KOPT-K1 (cell line): ENCODE measurements around the gene CACNA1A.
A peak's percentile ranks its signal among the peaks of the same experiment; 100 is the strongest.

Experiments
- H3K27ac ChIP-seq: fragments of 200-600 bp; sonication (generic); 2 replicates; pipeline ENCODE4 v1.5.1; 2016; ENCODE audit warnings: antibody characterized with exemption, mild to moderate bottlenecking, low read depth, low read length; ENCODE audit not compliant: poor library complexity, severe bottlenecking
- H3K36me3 ChIP-seq: fragments of 200-600 bp; sonication (generic); 2 replicates; pipeline ENCODE4 v1.5.1; 2017; ENCODE audit warnings: antibody characterized with exemption, mild to moderate bottlenecking, low read length, moderate library complexity; ENCODE audit not compliant: insufficient read depth
- H3K9me3 ChIP-seq: fragments of 200-600 bp; sonication (generic); 2 replicates; pipeline ENCODE4 v1.5.1; 2017; ENCODE audit warnings: antibody characterized with exemption, low read length, mild to moderate bottlenecking; ENCODE audit not compliant: insufficient read depth, poor library complexity, severe bottlenecking

Gene CACNA1A

GRCh38 chr19:13244920-13245319, 261.4 kb downstream of the CACNA1A start:
- Histone ChIP-seq H3K36me3 (no peaks in the 10 kb centered on the region), H3K27ac (no peak overlapping the region), H3K9me3 (no peaks in the 10 kb centered on the region)

GRCh38 chr19:13241231-13242104, 264.8 kb downstream of the CACNA1A start:
- Histone ChIP-seq H3K27ac (peak overlapping the region; percentile 54), H3K36me3 (no peaks in the 10 kb centered on the region), H3K9me3 (no peaks in the 10 kb centered on the region)

GRCh38 chr19:13240312-13241022, 265.8 kb downstream of the CACNA1A start:
- Histone ChIP-seq H3K27ac (peak overlapping the region; percentile 54), H3K9me3 (no peaks in the 10 kb centered on the region), H3K36me3 (no peaks in the 10 kb centered on the region)

- Histone ChIP-seq H3K27ac (no peak overlapping the region), H3K36me3 (no peaks in the 10 kb centered on the region), H3K9me3 (no peaks in the 10 kb centered on the region)
Observed at GRCh38 chr19:13238891-13239534, 267.3 kb downstream of the CACNA1A start.

- H3K36me3 ChIP-seq: no peaks in the 10 kb centered on the region
- no peak overlapping the region for H3K27ac ChIP-seq
- no peaks in the 10 kb centered on the region for H3K9me3 ChIP-seq
Observed at GRCh38 chr19:13234518-13234917, 271.8 kb downstream of the CACNA1A start.

GRCh38 chr19:13231663-13232062, 274.6 kb downstream of the CACNA1A start:
- Histone ChIP-seq H3K36me3 (no peaks in the 10 kb centered on the region), H3K27ac (no peak overlapping the region), H3K9me3 (no peaks in the 10 kb centered on the region)

- no peaks in the 10 kb centered on the region for H3K36me3 ChIP-seq
- no peaks in the 10 kb centered on the region for H3K9me3 ChIP-seq
- no peak overlapping the region for H3K27ac ChIP-seq
Observed at GRCh38 chr19:13229246-13229645, 277.0 kb downstream of the CACNA1A start.

GRCh38 chr19:13228561-13228960, 277.7 kb downstream of the CACNA1A start:
- H3K36me3 ChIP-seq: no peaks in the 10 kb centered on the region
- H3K27ac ChIP-seq: no peak overlapping the region
- H3K9me3 ChIP-seq: no peaks in the 10 kb centered on the region

GRCh38 chr19:13226983-13227382, 279.3 kb downstream of the CACNA1A start:
- Histone ChIP-seq H3K9me3 (no peaks in the 10 kb centered on the region), H3K27ac (no peak overlapping the region)

GRCh38 chr19:13225973-13226865, 280.1 kb downstream of the CACNA1A start:
- Histone ChIP-seq H3K36me3 (no peaks in the 10 kb centered on the region), H3K27ac (no peak overlapping the region)

More at GRCh38 chr19:13226983-13227382, 279.3 kb downstream of the CACNA1A start:
- no peaks in the 10 kb centered on the region for H3K36me3 ChIP-seq

GRCh38 chr19:13225085-13225484, 281.2 kb downstream of the CACNA1A start:
- Histone ChIP-seq H3K27ac (no peak overlapping the region), H3K9me3 (no peaks in the 10 kb centered on the region), H3K36me3 (no peaks in the 10 kb centered on the region)

More at GRCh38 chr19:13225973-13226865, 280.1 kb downstream of the CACNA1A start:
- H3K9me3 ChIP-seq: no peaks in the 10 kb centered on the region

- no peak overlapping the region for H3K27ac ChIP-seq
- H3K36me3 ChIP-seq: no peaks in the 10 kb centered on the region
- H3K9me3 ChIP-seq: no peaks in the 10 kb centered on the region
Observed at GRCh38 chr19:13220847-13221246, 285.4 kb downstream of the CACNA1A start.

- Histone ChIP-seq H3K9me3 (no peaks in the 10 kb centered on the region), H3K36me3 (no peaks in the 10 kb centered on the region), H3K27ac (no peak overlapping the region)
Observed at GRCh38 chr19:13215572-13216380, 290.5 kb downstream of the CACNA1A start.
